Islet precursor cell (in vitro differentiated cells): ENCODE data around the gene STARD9.
"Not testable (repeated sequence)": the region's sequence is repeated elsewhere in the genome, so short reads cannot be mapped to it uniquely, and the experiment has no call there.

Experiments
- DNase-seq: peaks from one replicate; pipeline ENCODE4 v3.0.0-alpha.2; 2018

Gene STARD9

GRCh38 chr15:42632105-42632675 lies 56.8 kb downstream of the STARD9 start:
- no peak for DNase-seq

GRCh38 chr15:42640109-42640508 lies 64.7 kb downstream of the STARD9 start:
- DNase-seq, result no peak

GRCh38 chr15:42650208-42651066 lies 75.0 kb downstream of the STARD9 start:
- DNase-seq, result peak; percentile 73

- no peak for DNase-seq
Observed at GRCh38 chr15:42665827-42666226, 90.4 kb downstream of the STARD9 start.

GRCh38 chr15:42667855-42668254 lies 92.4 kb downstream of the STARD9 start:
- DNase-seq, result no peak

GRCh38 chr15:42670451-42670850 lies 95.0 kb downstream of the STARD9 start:
- DNase-seq, result no peak

GRCh38 chr15:42672444-42672843 lies 97.0 kb downstream of the STARD9 start:
- peak; percentile 43 for DNase-seq

GRCh38 chr15:42674472-42674871 lies 99.1 kb downstream of the STARD9 start:
- DNase-seq, result no peak

- DNase-seq, result no peak
Observed at GRCh38 chr15:42675021-42675420, 99.6 kb downstream of the STARD9 start.

- peak; percentile 49 for DNase-seq
Observed at GRCh38 chr15:42679285-42680141, 104.1 kb downstream of the STARD9 start.

GRCh38 chr15:42680142-42680482 lies 104.7 kb downstream of the STARD9 start:
- DNase-seq, result not testable (repeated sequence)

- DNase-seq, result no peak
Observed at GRCh38 chr15:42681119-42681518, 105.7 kb downstream of the STARD9 start.

- DNase-seq, result no peak
Observed at GRCh38 chr15:42686281-42686680, 110.9 kb downstream of the STARD9 start.

GRCh38 chr15:42687740-42688139 lies 112.3 kb downstream of the STARD9 start:
- DNase-seq, result no peak

- no peak for DNase-seq
Observed at GRCh38 chr15:42688301-42688700, 112.9 kb downstream of the STARD9 start.

GRCh38 chr15:42691308-42691707 lies 115.9 kb downstream of the STARD9 start:
- DNase-seq, result no peak

GRCh38 chr15:42691770-42692169 lies 116.4 kb downstream of the STARD9 start:
- DNase-seq, result peak; percentile 54

GRCh38 chr15:42692536-42692935 lies 117.1 kb downstream of the STARD9 start:
- no peak for DNase-seq

GRCh38 chr15:42692997-42693396 lies 117.6 kb downstream of the STARD9 start:
- DNase-seq, result no peak

- DNase-seq, result no peak
Observed at GRCh38 chr15:42693496-42693895, 118.1 kb downstream of the STARD9 start.

- no peak for DNase-seq
Observed at GRCh38 chr15:42693942-42694341, 118.5 kb downstream of the STARD9 start.

GRCh38 chr15:42694398-42694797 lies 119.0 kb downstream of the STARD9 start:
- DNase-seq, result no peak

- no peak for DNase-seq
Observed at GRCh38 chr15:42695527-42696071, 120.2 kb downstream of the STARD9 start.
